IMR-90 (cell line): ENCODE results near the gene ZNF362. TPM values are rescaled to one million over a fixed set of nuclear protein-coding genes. Genes with fewer than 3 reads are reported as not detected.
A peak's percentile ranks its signal among the peaks of the same experiment; 100 is the strongest.

Experiments used
- ATAC-seq: fragments of 200-7000 bp; cut with Tn5 transposase; 2 replicates; pipeline ENCODE4 v1.9.1; 2020; ENCODE audit warnings: low read depth, mild to moderate bottlenecking, moderate library complexity
- BruUV-seq: library from RNA; stranded (reverse); fragments of 400-500 nt; replicated peaks from 2 replicates; lab custom pipeline; 2021; lab: Mats Ljungman, UMichigan
- CTCF ChIA-PET: fragments of 300-600 bp; formaldehyde crosslinking; extraction: SDS; loops from one replicate; lab custom pipeline; 2021; ENCODE audit warnings: antibody characterized with exemption; lab: Yijun Ruan, JAX
- POLR2A ChIA-PET: fragments of 300-600 bp; sonication (Branson Sonifier 250); formaldehyde crosslinking; loops from one replicate; lab custom pipeline; 2022; ENCODE audit warnings: antibody characterized with exemption; ENCODE audit not compliant: unreplicated experiment; lab: Charles Lee
- DNase-seq: peaks from one replicate; pipeline ENCODE4 v3.0.0; 2013
- H2AFZ ChIP-seq: replicated peaks from 2 replicates; pipeline ENCODE3; 2013; ENCODE audit warnings: low read length, mild to moderate bottlenecking; ENCODE audit not compliant: poor library complexity
- H2AK5ac ChIP-seq: 2 replicates; pipeline ENCODE4 v1.6.1; 2013; ENCODE audit warnings: low read depth, low read length, inconsistent platforms
- H2AK9ac ChIP-seq: replicated peaks from 2 replicates; pipeline ENCODE3; 2013; ENCODE audit warnings: mild to moderate bottlenecking, low read depth, low read length, moderate library complexity; ENCODE audit not compliant: poor library complexity
- H2BK120ac ChIP-seq: 2 replicates; pipeline ENCODE4 v1.6.1; 2013; ENCODE audit warnings: low read depth, low read length, inconsistent platforms
- H2BK15ac ChIP-seq: 3 replicates; pipeline ENCODE4 v1.6.1; 2013; ENCODE audit warnings: low read depth, low read length, inconsistent platforms
- H2BK20ac ChIP-seq: 2 replicates; pipeline ENCODE4 v1.6.1; 2013; ENCODE audit warnings: low read depth, mild to moderate bottlenecking, inconsistent platforms, low read length, moderate library complexity
- H2BK5ac ChIP-seq: 2 replicates; pipeline ENCODE4 v1.6.1; 2013; ENCODE audit warnings: mild to moderate bottlenecking, low read depth, low read length, inconsistent platforms; ENCODE audit not compliant: poor library complexity, severe bottlenecking
- H3K14ac ChIP-seq: replicated peaks from 2 replicates; pipeline ENCODE4 v1.6.1; 2013; ENCODE audit warnings: low read depth, low read length, inconsistent platforms
- H3K18ac ChIP-seq: 2 replicates; pipeline ENCODE4 v1.6.1; 2013; ENCODE audit warnings: low read depth, low read length, control low read depth
- H3K23ac ChIP-seq: 2 replicates; pipeline ENCODE4 v1.6.1; 2013; ENCODE audit warnings: low read depth, low read length, inconsistent platforms
- H3K27ac ChIP-seq: 2 replicates; pipeline ENCODE4 v1.5.1; 2013; ENCODE audit warnings: mild to moderate bottlenecking, control low read depth, low read length; ENCODE audit not compliant: insufficient read depth
- H3K27me3 ChIP-seq: 2 replicates; pipeline ENCODE4 v1.6.1; 2013; ENCODE audit warnings: low read length; ENCODE audit not compliant: control insufficient read depth, insufficient read depth
- H3K36me3 ChIP-seq: 2 replicates; pipeline ENCODE4 v1.6.1; 2013; ENCODE audit warnings: low read length, mixed read lengths; ENCODE audit not compliant: control insufficient read depth, insufficient read depth
- H3K4ac ChIP-seq: 2 replicates; pipeline ENCODE4 v1.6.1; 2013; ENCODE audit warnings: low read depth, low read length, inconsistent platforms
- H3K4me1 ChIP-seq: 2 replicates; pipeline ENCODE4 v1.6.1; 2013; ENCODE audit warnings: low read length, mixed read lengths; ENCODE audit not compliant: control insufficient read depth, insufficient read depth
- H3K4me2 ChIP-seq: 2 replicates; pipeline ENCODE4 v1.6.1; 2013; ENCODE audit warnings: low read depth, mild to moderate bottlenecking, control low read depth, low read length, moderate library complexity
- H3K4me3 ChIP-seq: 2 replicates; pipeline ENCODE4 v1.5.1; 2013; ENCODE audit warnings: low read depth, mild to moderate bottlenecking, control low read depth, low read length, moderate library complexity; ENCODE audit not compliant: insufficient read depth
- H3K56ac ChIP-seq: 2 replicates; pipeline ENCODE4 v1.6.1; 2013; ENCODE audit warnings: low read length, inconsistent platforms; ENCODE audit not compliant: insufficient read depth; ENCODE audit errors: extremely low read depth
- H3K79me1 ChIP-seq, 2 experiments: 2 replicates each; pipeline ENCODE4 v1.6.1; 2013; ENCODE audit warnings: low read length in 2 of 2, inconsistent platforms in 1 of 2, low read depth in 1 of 2
- H3K9ac ChIP-seq: 2 replicates; pipeline ENCODE4 v1.6.1; 2013; ENCODE audit warnings: low read depth, low read length, control low read depth
- H3K9me1 ChIP-seq: 2 replicates; pipeline ENCODE4 v1.6.1; 2013; ENCODE audit warnings: low read length, inconsistent platforms; ENCODE audit not compliant: insufficient read depth
- H3K9me3 ChIP-seq: 2 replicates; pipeline ENCODE4 v1.6.1; 2013; ENCODE audit warnings: low read length; ENCODE audit not compliant: control insufficient read depth, insufficient read depth
- H4K20me1 ChIP-seq: 2 replicates; pipeline ENCODE4 v1.6.1; 2013; ENCODE audit warnings: low read length, inconsistent platforms; ENCODE audit not compliant: insufficient read depth
- H4K5ac ChIP-seq: 2 replicates; pipeline ENCODE4 v1.6.1; 2013; ENCODE audit warnings: mild to moderate bottlenecking, low read depth, low read length, control low read depth
- H4K8ac ChIP-seq, 2 experiments: 2 replicates each; pipeline ENCODE4 v1.6.1; 2013; ENCODE audit warnings: low read depth in 2 of 2, low read length in 2 of 2, control low read depth in 1 of 2, inconsistent platforms in 1 of 2
- H4K91ac ChIP-seq: 2 replicates; pipeline ENCODE4 v1.6.1; 2013; ENCODE audit warnings: low read depth, low read length, inconsistent platforms; ENCODE audit not compliant: insufficient read depth
- CHD1 ChIP-seq: IDR thresholded peaks from 2 replicates; pipeline ENCODE4 v1.6.1; 2012; ENCODE audit warnings: low read depth, low read length, improper control_type of control experiment
- WGBS, 2 experiments: methylation state at CpG; one replicate each; pipeline versions ENCODE4 v1.1.5 to v1.1.7; 2013; ENCODE audit warnings: missing lambda C conversion rate in 2 of 2; ENCODE audit not compliant: insufficient read length in 1 of 2; ENCODE audit errors: extremely low coverage in 2 of 2; 5-methylcytosine and 5-hydroxymethylcytosine counted together
- dilution Hi-C: fragments of 300-500 bp; cut with HindIII; formaldehyde crosslinking; loops from one replicate; pipeline ENCODE4 v1.14.3; 2018; ENCODE audit warnings: low sequenced_read_pairs; ENCODE audit not compliant: unreplicated experiment
- in situ Hi-C: fragments of 300-500 bp; cut with MboI; formaldehyde crosslinking; loops from 3 replicates; pipeline ENCODE4 v1.14.3; 2019; ENCODE audit warnings: low sequenced_read_pairs, inconsistent platforms, mixed read lengths
- intact Hi-C: fragments of 100-400 bp; cut with micrococcal nuclease; formaldehyde crosslinking; loops from 2 replicates; pipeline ENCODE4 v1.10.0; 2022
- polyA plus RNA-seq, 3 experiments: library from polyadenylated mRNA; depleted of rRNA; stranded (reverse); fragments of >200 nt; gene quantifications; 2 replicates each; pipeline ENCODE4 v1.2.3, GENCODE V29; 2012; ENCODE audit warnings: low replicate concordance in 1 of 3
- total RNA-seq: library from RNA; depleted of rRNA; stranded (reverse); fragments of >200 nt; gene quantifications from 2 replicates; pipeline ENCODE4 v1.2.3, GENCODE V29; 2012

ZNF362 gene
- total and polyA plus RNA-seq, 2 of the 4 experiments (the other 2 are of a cell fraction): 5.7 to 12.9 TPM

DNA sequence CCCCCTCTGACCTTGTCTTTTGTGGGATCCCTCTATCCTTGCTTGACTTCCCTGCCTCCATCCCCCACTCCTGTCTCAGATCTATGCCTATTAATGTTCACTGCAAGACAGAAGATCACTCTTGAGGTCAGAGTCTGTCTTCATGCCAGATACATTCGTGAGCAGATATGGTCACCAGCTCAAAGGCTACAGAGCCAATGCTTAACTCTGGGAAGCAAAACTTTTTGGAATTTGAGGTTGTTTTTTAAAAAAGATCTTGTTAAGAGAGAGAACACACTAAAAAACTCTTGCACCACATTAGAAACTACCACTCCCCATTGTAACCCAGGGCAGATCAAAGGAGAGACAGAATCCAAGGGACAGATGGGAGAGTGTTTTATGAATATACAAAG is 81.8 kb downstream of the ZNF362 start:
- H2BK20ac ChIP-seq: no peak overlapping the region
- DNase-seq (peak; percentile 66), ATAC-seq (no peak)
- peak overlapping the region; percentile 68 for H3K4ac ChIP-seq
- peak overlapping the region; percentile 60 for H3K4me2 ChIP-seq
- peak overlapping the region; percentile 84 for H3K27ac ChIP-seq
- H4K8ac ChIP-seq: peak overlapping the region; percentile 11 to 45; a peak in 2 of 4 replicates
- H2BK15ac ChIP-seq: peak overlapping the region; percentile 18; the same call in 1 of the 3 replicates
- H4K5ac ChIP-seq: peak overlapping the region; percentile 17; the same call in 1 of the 2 replicates
- H3K14ac ChIP-seq: peak overlapping the region; percentile 35
- peak overlapping the region; percentile 73 for H2BK5ac ChIP-seq
- no peaks in the 10 kb centered on the region for H3K9me3 ChIP-seq
- dilution Hi-C loops: no loop called here
- intact Hi-C loops: no loop called here
- 0 out of 2 replicates have a peak overlapping the region, but pooled peaks have one; percentile 1 for H2BK120ac ChIP-seq
- TF ChIP-seq CHD1: no peak
- H3K4me1 ChIP-seq: peaks cover 49% of the 10 kb centered on the region
- WGBS, 2 experiments: no CpG with 5 or more reads among the region's 1 CpG
- in situ Hi-C loops: no loop called here
- no TSS peak for BruUV-seq
- no peak overlapping the region for H2AK9ac ChIP-seq
- H2AFZ ChIP-seq: no peak overlapping the region
- H3K18ac ChIP-seq: peak overlapping the region; percentile 54
- ChIA-PET POLR2A (no interaction called here), CTCF (interaction anchor here (0.8 to 1.4 kb wide), 5 partner anchors 8 to 133 kb away, joined by 3 to 4 read pairs (median 3); no protein-coding TSS in a partner anchor)
- H4K91ac ChIP-seq: peak overlapping the region; percentile 9; the same call in 1 of the 2 replicates
- H3K56ac ChIP-seq: no peak overlapping the region; the same call in 1 of the 2 replicates
- peaks cover 31% of the 10 kb centered on the region for H3K36me3 ChIP-seq
- peaks cover 98% of the 10 kb centered on the region for H4K20me1 ChIP-seq
- no peaks in the 10 kb centered on the region for H3K27me3 ChIP-seq
- no peak overlapping the region for H3K4me3 ChIP-seq
- H2AK5ac ChIP-seq: no peak overlapping the region
- peaks cover 45% of the 10 kb centered on the region for H3K9me1 ChIP-seq
- H3K9ac ChIP-seq: peak overlapping the region; percentile 24
- H3K79me1 ChIP-seq: peaks cover 0 to 65% of the 10 kb centered on the region in 2 experiments; a peak in 2 of 4 replicates
- H3K23ac ChIP-seq: peak overlapping the region; percentile 15
